Spleen (tissue), 11 donors: ENCODE measurements around the gene CLEC4D. TPM values are rescaled to one million over a fixed set of nuclear protein-coding genes. Genes with fewer than 3 reads are reported as not detected.
"Not testable (repeated sequence)": the region's sequence is repeated elsewhere in the genome, so short reads cannot be mapped to it uniquely, and the experiment has no call there.

Experiments
- DNase-seq: peaks from one replicate; pipeline ENCODE4 v3.0.0-alpha.2; 2020
- H3K27ac ChIP-seq, 8 donors: fragments of 200-600 bp; sonication (generic) in 7 of 8; 1 replicate in 4 of 8; 2 replicates in 4 of 8; pipeline versions ENCODE4 v1.5.0 to v1.8.0; 2016 to 2021; ENCODE audit warnings: inconsistent platforms in 4 of 8, mild to moderate bottlenecking in 4 of 8, moderate library complexity in 1 of 8
- H3K27me3 ChIP-seq, 7 donors: fragments of 200-600 bp; sonication (generic) in 6 of 7; replicated peaks in 1 of 7; 1 replicate in 4 of 7; 2 replicates in 3 of 7; pipeline versions ENCODE4 v1.5.0 to v1.8.0; 2016 to 2021; ENCODE audit warnings: inconsistent platforms in 3 of 7, mild to moderate bottlenecking in 1 of 7
- H3K36me3 ChIP-seq, 6 donors: fragments of 200-600 bp; sonication (generic) in 5 of 6; 1 replicate in 4 of 6; 2 replicates in 2 of 6; pipeline versions ENCODE4 v1.5.0 to v1.8.0; 2016 to 2021; ENCODE audit warnings: inconsistent platforms in 2 of 6
- H3K4me1 ChIP-seq, 6 donors: fragments of 200-600 bp; sonication (generic) in 5 of 6; 1 replicate in 3 of 6; 2 replicates in 3 of 6; pipeline versions ENCODE4 v1.5.0 to v1.8.0; 2016 to 2021; ENCODE audit warnings: inconsistent platforms in 3 of 6
- H3K4me3 ChIP-seq, 8 donors: fragments of 200-600 bp; sonication (generic) in 7 of 8; 1 replicate in 4 of 8; 2 replicates in 4 of 8; pipeline versions ENCODE4 v1.5.0 to v1.8.0; 2016 to 2021; ENCODE audit warnings: inconsistent platforms in 4 of 8, mild to moderate bottlenecking in 4 of 8, moderate library complexity in 2 of 8
- H3K9me3 ChIP-seq, 8 donors: fragments of 200-600 bp; sonication (generic) in 7 of 8; 1 replicate in 4 of 8; 2 replicates in 4 of 8; pipeline versions ENCODE4 v1.5.0 to v1.8.0; 2016 to 2021; ENCODE audit warnings: inconsistent platforms in 4 of 8
- POLR2A ChIP-seq, 3 donors: fragments of 450-650 bp; IDR thresholded peaks; one replicate each; pipeline ENCODE4 v1.5.1; 2017; ENCODE audit warnings: antibody characterized with exemption in 3 of 3, mild to moderate bottlenecking in 1 of 3
- POLR2AphosphoS5 ChIP-seq, 3 donors: sonication (generic); formaldehyde crosslinking; IDR thresholded peaks; one replicate each; pipeline ENCODE4 v1.5.1; 2017; ENCODE audit warnings: antibody characterized with exemption in 3 of 3
- WGBS, 5 donors: extraction: QIAGEN DNeasy Blood & Tissue Kit in 3 of 5; methylation state at CpG; one replicate each; pipeline versions ENCODE4 v1.1.5 to v1.1.7; 2013 to 2018; 5-methylcytosine and 5-hydroxymethylcytosine counted together
- intact Hi-C: fragments of 100-400 bp; cut with DNase I; formaldehyde crosslinking; loops from one replicate; pipeline ENCODE4 v1.15.0; 2023; ENCODE audit warnings: low total_unique reads
- polyA plus RNA-seq, 3 donors: library from polyadenylated mRNA; stranded (reverse); fragments of 200-250 nt; gene quantifications; one replicate each; pipeline ENCODE4 v1.2.1, GENCODE V29; 2013
- total RNA-seq, 7 donors: library from RNA; depleted of rRNA in 3 of 7; stranded (reverse); fragments of >200 nt in 3 of 7; fragmentation: NEBNext Ultra II Directional in 4 of 7; extraction: Animal tissue kit (Norgen Biotek cat#: 25700) in 4 of 7; gene quantifications; one replicate each; pipeline versions ENCODE4 v1.1.0 to v1.2.1, GENCODE V29; 2016 to 2021
- TF ChIP-seq, protein P1 (sequence below), 11 experiments: fragments of 200-600 bp in 7 of 11; fragments of 450-650 bp in 4 of 11; sonication (generic) in 4 of 11; IDR thresholded peaks in 8 of 11; conservative IDR thresholded peaks in 3 of 11; 1 replicate in 7 of 11; 2 replicates in 4 of 11; pipeline versions ENCODE4 v1.4.0 to v1.8.0; 2016 to 2021; ENCODE audit warnings: antibody characterized with exemption in 11 of 11, inconsistent platforms in 4 of 11, mild to moderate bottlenecking in 1 of 11
- donor health status: healthy with polysubstance abuse.
- donor health status: DM: no; HTN: no; CAD: no; lungs with moderate emphysema.
- donor health status: DM: no; HTN: no; CAD: no.
- donor health status: Bipolar disorder and iron deficiency.
- donor health status: healthy.
- donor health status: DM: no; HTN: no; CAD: no.
- donor health status: DM: yes; HTN: yes; CAD: no.

CLEC4D gene
- total and polyA plus RNA-seq, 10 donors, result 0.62 to 24.9 (median 8.4) TPM

DNA sequence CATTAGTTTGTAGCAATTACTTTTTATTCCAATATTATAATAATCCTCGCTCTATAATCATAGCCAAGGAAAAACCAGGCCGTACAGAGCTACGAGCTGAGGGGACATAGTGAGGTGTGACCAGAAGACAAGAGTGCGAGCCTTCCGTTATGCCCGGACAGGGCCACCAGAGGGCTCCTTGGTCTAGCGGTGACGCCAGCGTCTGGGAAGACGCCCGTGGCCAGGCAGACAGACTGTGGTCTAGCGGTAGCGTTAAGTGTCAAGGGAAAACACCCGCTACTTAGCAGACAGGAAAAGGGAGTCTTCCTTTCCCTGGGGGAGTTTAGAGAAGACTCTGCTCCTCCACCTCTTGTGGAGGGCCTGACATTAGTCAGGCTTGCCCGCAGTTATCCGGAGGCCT is 24.5 kb downstream of the CLEC4D start:
- H3K36me3 ChIP-seq, result peaks cover 0 to 64% (median 0%) of the 10 kb centered on the region in 6 donors
- H3K4me1 ChIP-seq, result peaks cover 0 to 23% (median 2%) of the 10 kb centered on the region in 6 donors
- TF ChIP-seq POLR2AphosphoS5 (IDR thresholded peaks at IDR 0.05), result peak in 1 of 3 donors; percentile 35
- WGBS, 5 donors, result 85 to 92% (median 88%) methylated on average over 14 to 16 of the region's 16 CpGs
- H3K4me3 ChIP-seq, result peak overlapping the region in 3 of 8 donors; percentile 29 to 54 (median 42)
- intact Hi-C loops, H3K27ac ChIP-seq, H3K9me3 ChIP-seq: not testable (repeated sequence)
- DNase-seq, result peak; percentile 74
- H3K27me3 ChIP-seq, result peaks cover 0 to 29% (median 0%) of the 10 kb centered on the region in 7 donors

DNA sequence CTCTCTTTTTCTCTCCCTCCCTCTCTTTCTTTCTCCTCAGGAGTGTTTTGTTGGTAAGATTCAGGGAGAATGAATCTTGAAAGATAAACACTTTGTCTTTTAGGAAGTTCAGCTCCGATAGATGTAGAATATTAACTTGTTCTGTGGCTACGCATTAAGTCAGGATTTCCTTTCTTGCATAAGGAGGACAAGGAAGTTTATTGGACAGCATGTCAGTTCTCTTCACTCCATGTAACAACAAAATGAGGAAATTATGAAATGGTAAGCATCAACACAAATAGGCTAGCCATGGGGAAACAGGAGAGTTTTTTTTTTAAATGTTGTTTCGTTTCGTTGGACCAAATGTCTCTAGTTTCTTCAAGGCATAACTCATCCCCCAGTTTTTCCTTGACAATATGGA is 27.5 kb downstream of the CLEC4D start, which contains the start of gene CLEC4E:
Gene CLEC4E (minus strand): TSS at position 75 of the 400 bp plus-strand sequence. CDS start 108 bp downstream, outside the sequence.
- DNase-seq, H3K9me3 ChIP-seq: not testable (repeated sequence)
- 16 to 32% (median 19%) methylated on average over 4 of the region's 4 CpGs for WGBS, 5 donors
- H3K4me1 ChIP-seq, result peaks cover 0 to 37% (median 11%) of the 10 kb centered on the region in 6 donors
- peak within 1 kb of the TSS in 7 of 8 donors; percentile 42 to 89 (median 73) for H3K27ac ChIP-seq
- H3K4me3 ChIP-seq, result peak within 1 kb of the TSS in 5 of 8 donors; percentile 18 to 54 (median 29)
- intact Hi-C loops, result loop anchor here (5.0 kb wide), 1 partner anchor 66 kb away; no protein-coding TSS in a partner anchor
- H3K36me3 ChIP-seq, result peaks cover 0 to 35% (median 0%) of the 10 kb centered on the region in 6 donors
- H3K27me3 ChIP-seq, result peaks cover 0 to 32% (median 0%) of the 10 kb centered on the region in 7 donors

DNA sequence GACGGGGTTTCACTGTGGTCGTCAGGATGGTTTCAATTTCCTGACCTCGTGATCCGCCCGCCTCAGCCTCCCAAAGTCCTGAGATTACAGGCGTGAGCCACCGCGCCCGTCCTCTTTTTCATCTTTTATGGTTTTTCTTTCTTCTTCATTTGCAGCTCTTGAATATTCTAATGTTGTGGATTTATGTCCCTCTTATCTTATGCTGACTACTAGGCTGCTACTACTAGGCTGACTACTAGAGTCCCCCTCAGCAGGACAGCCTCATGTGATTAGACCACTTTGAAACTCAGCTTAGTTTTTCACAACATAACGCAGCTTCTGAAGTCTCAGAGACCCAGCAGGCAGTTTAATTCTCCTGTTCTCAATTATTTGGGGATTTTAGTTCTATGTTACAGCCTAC is 28.3 kb downstream of the CLEC4D start:
- TF ChIP-seq POLR2A (IDR thresholded peaks at IDR 0.05), result no peak
- TF ChIP-seq, protein P1, sequence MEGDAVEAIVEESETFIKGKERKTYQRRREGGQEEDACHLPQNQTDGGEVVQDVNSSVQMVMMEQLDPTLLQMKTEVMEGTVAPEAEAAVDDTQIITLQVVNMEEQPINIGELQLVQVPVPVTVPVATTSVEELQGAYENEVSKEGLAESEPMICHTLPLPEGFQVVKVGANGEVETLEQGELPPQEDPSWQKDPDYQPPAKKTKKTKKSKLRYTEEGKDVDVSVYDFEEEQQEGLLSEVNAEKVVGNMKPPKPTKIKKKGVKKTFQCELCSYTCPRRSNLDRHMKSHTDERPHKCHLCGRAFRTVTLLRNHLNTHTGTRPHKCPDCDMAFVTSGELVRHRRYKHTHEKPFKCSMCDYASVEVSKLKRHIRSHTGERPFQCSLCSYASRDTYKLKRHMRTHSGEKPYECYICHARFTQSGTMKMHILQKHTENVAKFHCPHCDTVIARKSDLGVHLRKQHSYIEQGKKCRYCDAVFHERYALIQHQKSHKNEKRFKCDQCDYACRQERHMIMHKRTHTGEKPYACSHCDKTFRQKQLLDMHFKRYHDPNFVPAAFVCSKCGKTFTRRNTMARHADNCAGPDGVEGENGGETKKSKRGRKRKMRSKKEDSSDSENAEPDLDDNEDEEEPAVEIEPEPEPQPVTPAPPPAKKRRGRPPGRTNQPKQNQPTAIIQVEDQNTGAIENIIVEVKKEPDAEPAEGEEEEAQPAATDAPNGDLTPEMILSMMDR (IDR thresholded peaks at IDR 0.05 in 8 of 11, conservative IDR thresholded peaks at IDR 0.05 in 3 of 11), result no peak
- no peak for TF ChIP-seq POLR2AphosphoS5 (IDR thresholded peaks at IDR 0.05)
- H3K4me3 ChIP-seq, result peak overlapping the region in 2 of 8 donors; percentile 42 to 54
- H3K9me3 ChIP-seq, result no peaks in the 10 kb centered on the region
- H3K27ac ChIP-seq, result peak overlapping the region in 6 of 8 donors; percentile 42 to 89 (median 76)
- no peak for DNase-seq
- intact Hi-C loops, result loop anchor here (5.0 kb wide), 1 partner anchor 66 kb away; no protein-coding TSS in a partner anchor
- 49 to 61% (median 58%) methylated on average over 10 of the region's 10 CpGs for WGBS, 5 donors
- H3K4me1 ChIP-seq, result peaks cover 0 to 41% (median 11%) of the 10 kb centered on the region in 6 donors
- H3K27me3 ChIP-seq, result peaks cover 0 to 32% (median 0%) of the 10 kb centered on the region in 7 donors
- H3K36me3 ChIP-seq, result peaks cover 0 to 28% (median 0%) of the 10 kb centered on the region in 6 donors

DNA sequence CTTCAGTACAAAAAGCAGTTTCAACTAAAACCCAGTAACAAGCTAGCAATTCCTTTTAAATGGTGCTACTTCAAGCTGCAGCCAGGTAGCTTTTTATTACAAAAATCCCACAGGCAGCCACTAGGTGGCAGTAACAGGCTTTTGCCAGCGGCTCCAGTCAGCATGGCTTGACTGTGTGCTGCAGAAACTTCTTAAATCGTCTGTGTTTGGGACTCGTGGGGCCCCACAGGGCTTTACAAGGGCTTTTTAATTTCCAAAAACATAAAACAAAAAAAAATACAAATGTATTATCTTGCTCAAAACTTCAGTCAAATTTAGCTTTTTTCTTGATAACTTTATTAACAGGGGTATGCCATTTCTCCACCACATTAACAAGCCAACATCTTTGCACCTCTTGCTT is 31.0 kb downstream of the CLEC4D start:
- Histone ChIP-seq H3K27ac (peak overlapping the region in 1 of 8 donors; percentile 63), H3K27me3 (peaks cover 0 to 44% (median 0%) of the 10 kb centered on the region in 7 donors), H3K36me3 (peaks cover 0 to under 1% (median 0%) of the 10 kb centered on the region in 6 donors), H3K4me1 (peaks cover 0 to 37% (median 11%) of the 10 kb centered on the region in 6 donors), H3K9me3 (no peaks in the 10 kb centered on the region), H3K4me3 (no peak overlapping the region)
- WGBS, 5 donors, result 1 to 5% (median 3%) methylated on average over 3 of the region's 3 CpGs
- TF ChIP-seq POLR2AphosphoS5 (IDR thresholded peaks at IDR 0.05) (no peak), POLR2A (IDR thresholded peaks at IDR 0.05) (no peak)
- TF ChIP-seq, protein P1 (IDR thresholded peaks at IDR 0.05 in 8 of 11, conservative IDR thresholded peaks at IDR 0.05 in 3 of 11), result peak; percentile 51 to 92 (median 84)
- peak; percentile 82 for DNase-seq
- intact Hi-C loops, result loop anchor here (5.0 kb wide), 1 partner anchor 63 kb away; no protein-coding TSS in a partner anchor

DNA sequence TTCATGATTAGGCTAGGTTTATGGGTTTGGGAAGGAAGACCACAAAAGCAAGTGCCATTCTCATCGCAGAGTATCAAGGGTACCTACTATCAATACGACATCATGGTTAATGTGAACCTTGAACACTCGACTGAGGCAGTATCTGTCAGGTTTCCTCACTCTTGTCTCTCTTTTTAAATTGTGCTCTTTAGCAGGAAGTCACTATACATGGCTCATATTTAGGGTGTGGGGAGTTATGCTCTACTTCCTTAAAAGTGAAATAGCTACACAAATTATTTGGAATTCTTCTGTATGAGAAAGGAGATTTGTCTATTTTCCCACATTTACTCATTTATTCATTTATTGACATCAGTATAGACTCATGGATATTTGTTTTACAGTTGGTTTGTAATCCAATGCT is 33.3 kb downstream of the CLEC4D start:
- intact Hi-C loops, result loop anchor here (5.0 kb wide), 1 partner anchor 491 kb away; no protein-coding TSS in a partner anchor
- H3K4me1 ChIP-seq, result peaks cover 0 to 32% (median 9%) of the 10 kb centered on the region in 6 donors
- no peak overlapping the region for H3K4me3 ChIP-seq
- TF ChIP-seq, protein P1 (IDR thresholded peaks at IDR 0.05 in 8 of 11, conservative IDR thresholded peaks at IDR 0.05 in 3 of 11), result no peak
- TF ChIP-seq POLR2A (IDR thresholded peaks at IDR 0.05) (no peak), POLR2AphosphoS5 (IDR thresholded peaks at IDR 0.05) (no peak)
- H3K9me3 ChIP-seq, result no peaks in the 10 kb centered on the region
- no peak for DNase-seq
- 51 to 69% (median 58%) methylated on average over 3 of the region's 3 CpGs for WGBS, 5 donors
- H3K27ac ChIP-seq, result peak overlapping the region in 1 of 8 donors; percentile 26
- peaks cover 0 to 30% (median 0%) of the 10 kb centered on the region in 7 donors for H3K27me3 ChIP-seq
- H3K36me3 ChIP-seq, result no peaks in the 10 kb centered on the region
